Measurements from ENCODE around the gene ARL2BP. TPM values are rescaled to one million over a fixed set of nuclear protein-coding genes. Genes with fewer than 3 reads are reported as not detected.

The ARL2BP gene
- total RNA-seq, 1 experiment from 2014 or later: 32.6 TPM

DNA sequence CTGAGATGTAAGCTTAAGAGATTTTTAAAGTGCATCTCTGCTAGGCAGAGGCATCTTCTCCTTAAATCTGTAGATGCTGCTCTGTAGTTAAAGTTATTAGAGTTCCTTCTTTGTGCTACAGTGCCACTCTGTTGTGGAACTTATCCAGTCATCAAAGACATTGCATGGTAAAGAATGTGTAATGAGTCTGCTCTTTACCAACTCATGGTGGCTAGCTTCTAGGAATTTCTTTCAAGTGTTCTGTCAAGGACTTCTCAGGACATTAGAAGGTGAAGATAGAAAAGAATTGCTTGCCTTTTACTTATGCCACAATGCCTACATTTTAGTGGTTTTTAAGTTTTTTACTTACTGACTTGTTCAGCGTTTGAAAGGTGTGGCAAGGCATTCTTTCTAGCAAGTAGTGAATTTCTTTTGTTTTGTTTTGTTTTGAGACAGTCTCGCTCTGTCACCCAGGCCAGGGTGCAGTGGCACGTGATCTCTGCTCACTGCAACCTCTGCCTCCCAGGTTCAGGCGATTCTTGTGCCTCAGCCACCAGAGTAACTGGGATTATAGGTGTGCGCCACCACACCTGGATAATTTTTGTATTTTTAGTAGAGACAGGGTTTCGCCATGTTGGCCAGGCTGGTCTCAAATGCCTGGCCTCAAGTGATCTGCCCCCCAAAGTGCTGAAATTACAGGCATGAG is 20.3 kb upstream of the ARL2BP start:
- intact Hi-C loops (cut with micrococcal nuclease; ENCODE audit: unreplicated experiment): no loop called here
- DNase-seq: no peak
- Mint-ChIP-seq H3K27me3 (ENCODE audit: unreplicated experiment) (no peaks in the 10 kb centered on the region), H3K4me1 (ENCODE audit: low read depth, unreplicated experiment) (no peaks in the 10 kb centered on the region), H3K4me3 (ENCODE audit: low read depth, unreplicated experiment) (no peak overlapping the region), H3K36me3 (ENCODE audit: insufficient read depth, unreplicated experiment) (peaks cover 26% of the 10 kb centered on the region), H3K27ac (ENCODE audit: unreplicated experiment) (no peak overlapping the region), H3K9me3 (ENCODE audit: low read depth, unreplicated experiment) (peaks cover 3% of the 10 kb centered on the region)
- TF ChIP-seq, protein P1, sequence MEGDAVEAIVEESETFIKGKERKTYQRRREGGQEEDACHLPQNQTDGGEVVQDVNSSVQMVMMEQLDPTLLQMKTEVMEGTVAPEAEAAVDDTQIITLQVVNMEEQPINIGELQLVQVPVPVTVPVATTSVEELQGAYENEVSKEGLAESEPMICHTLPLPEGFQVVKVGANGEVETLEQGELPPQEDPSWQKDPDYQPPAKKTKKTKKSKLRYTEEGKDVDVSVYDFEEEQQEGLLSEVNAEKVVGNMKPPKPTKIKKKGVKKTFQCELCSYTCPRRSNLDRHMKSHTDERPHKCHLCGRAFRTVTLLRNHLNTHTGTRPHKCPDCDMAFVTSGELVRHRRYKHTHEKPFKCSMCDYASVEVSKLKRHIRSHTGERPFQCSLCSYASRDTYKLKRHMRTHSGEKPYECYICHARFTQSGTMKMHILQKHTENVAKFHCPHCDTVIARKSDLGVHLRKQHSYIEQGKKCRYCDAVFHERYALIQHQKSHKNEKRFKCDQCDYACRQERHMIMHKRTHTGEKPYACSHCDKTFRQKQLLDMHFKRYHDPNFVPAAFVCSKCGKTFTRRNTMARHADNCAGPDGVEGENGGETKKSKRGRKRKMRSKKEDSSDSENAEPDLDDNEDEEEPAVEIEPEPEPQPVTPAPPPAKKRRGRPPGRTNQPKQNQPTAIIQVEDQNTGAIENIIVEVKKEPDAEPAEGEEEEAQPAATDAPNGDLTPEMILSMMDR (IDR thresholded peaks at IDR 0.05; ENCODE audit: unreplicated experiment): no peak
- no TSS peak for BruUV-seq (replicated peaks)
- CTCF ChIA-PET: interaction anchor here (0.6 kb wide), 1 partner anchor 117 kb away, joined by 4 read pairs; no protein-coding TSS in a partner anchor

DNA sequence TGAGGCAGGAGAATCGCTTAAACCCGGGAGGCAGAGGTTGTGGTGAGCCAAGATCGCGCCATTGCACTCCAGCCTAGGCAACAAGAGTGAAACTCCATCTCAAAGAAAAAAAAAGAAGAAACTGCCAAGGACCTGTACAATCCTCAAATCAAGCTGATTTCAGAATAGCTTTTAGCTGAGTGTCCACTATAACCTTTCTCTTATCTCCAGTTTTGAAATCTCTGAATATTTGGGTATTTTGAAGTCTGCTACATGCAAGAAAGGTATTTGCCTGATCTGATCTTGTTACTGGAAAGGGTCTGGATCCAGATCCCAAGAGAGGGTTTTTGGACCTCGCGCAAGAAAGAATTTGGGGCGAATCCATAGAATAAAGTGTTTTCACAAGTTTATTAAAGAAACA is 19.1 kb upstream of the ARL2BP start:
- H3K27me3 Mint-ChIP-seq (ENCODE audit: unreplicated experiment): no peaks in the 10 kb centered on the region
- no peak overlapping the region for H3K27ac Mint-ChIP-seq (ENCODE audit: unreplicated experiment)
- intact Hi-C loops (cut with micrococcal nuclease; ENCODE audit: unreplicated experiment): no loop called here
- no peaks in the 10 kb centered on the region for H3K4me1 Mint-ChIP-seq (ENCODE audit: low read depth, unreplicated experiment)
- TF ChIP-seq, protein P1 (IDR thresholded peaks at IDR 0.05; ENCODE audit: unreplicated experiment): no peak
- CTCF ChIA-PET: no interaction called here
- H3K4me3 Mint-ChIP-seq (ENCODE audit: low read depth, unreplicated experiment): no peak overlapping the region
- no peak for DNase-seq
- H3K36me3 Mint-ChIP-seq (ENCODE audit: insufficient read depth, unreplicated experiment): peaks cover 28% of the 10 kb centered on the region
- H3K9me3 Mint-ChIP-seq (ENCODE audit: low read depth, unreplicated experiment): no peaks in the 10 kb centered on the region
- no TSS peak for BruUV-seq (replicated peaks)

DNA sequence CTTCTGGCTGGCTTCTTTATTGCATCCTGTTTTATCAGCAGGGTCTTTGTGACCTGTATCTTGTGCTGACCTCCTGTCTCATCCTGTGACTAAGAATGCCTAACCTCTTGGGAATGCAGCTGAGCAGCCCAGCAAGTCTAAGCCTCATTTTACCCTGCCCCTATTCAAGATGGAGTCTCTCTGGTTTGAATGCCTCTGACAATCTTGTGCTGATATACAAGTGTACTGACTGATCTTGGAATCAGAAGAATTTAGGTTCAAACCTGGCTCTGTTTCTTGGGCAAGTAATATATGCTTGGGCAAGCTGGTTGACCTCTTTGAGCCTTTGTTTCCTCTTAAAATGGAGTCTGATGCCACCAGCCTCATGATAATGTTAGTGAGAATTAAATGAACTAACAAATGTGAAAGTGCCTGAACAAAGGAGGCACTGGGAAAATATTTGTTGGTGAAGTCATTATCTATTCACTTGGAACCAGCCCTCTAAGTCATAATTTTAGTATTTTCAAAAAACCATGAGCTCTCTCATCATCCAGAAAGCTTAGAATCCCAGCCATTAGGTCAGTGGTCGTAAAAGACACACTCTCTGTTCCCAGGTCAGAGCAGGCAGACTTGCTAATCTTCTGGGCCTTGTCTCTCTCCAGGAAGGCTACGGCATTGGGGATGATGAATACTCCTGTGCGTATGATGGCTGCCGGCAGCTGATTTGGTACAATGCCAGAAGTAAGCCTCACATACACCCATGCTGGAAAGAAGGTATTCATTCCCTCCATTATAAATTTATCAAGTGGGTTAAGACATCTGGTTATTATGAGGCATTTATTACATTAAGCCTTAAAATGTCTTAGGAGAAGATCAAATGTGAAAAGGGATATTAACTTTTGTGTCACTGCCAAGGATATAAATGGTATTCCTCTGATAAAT is 18.1 kb upstream of the ARL2BP start:
- TF ChIP-seq, protein P1 (IDR thresholded peaks at IDR 0.05; ENCODE audit: unreplicated experiment): no peak
- Mint-ChIP-seq H3K9me3 (ENCODE audit: low read depth, unreplicated experiment) (no peaks in the 10 kb centered on the region), H3K36me3 (ENCODE audit: insufficient read depth, unreplicated experiment) (peaks cover 33% of the 10 kb centered on the region), H3K27me3 (ENCODE audit: unreplicated experiment) (no peaks in the 10 kb centered on the region), H3K27ac (ENCODE audit: unreplicated experiment) (no peak overlapping the region), H3K4me3 (ENCODE audit: low read depth, unreplicated experiment) (no peak overlapping the region), H3K4me1 (ENCODE audit: low read depth, unreplicated experiment) (no peaks in the 10 kb centered on the region)
- DNase-seq: no peak
- CTCF ChIA-PET: no interaction called here
- BruUV-seq (replicated peaks): no TSS peak
- intact Hi-C loops (cut with micrococcal nuclease; ENCODE audit: unreplicated experiment): no loop called here

DNA sequence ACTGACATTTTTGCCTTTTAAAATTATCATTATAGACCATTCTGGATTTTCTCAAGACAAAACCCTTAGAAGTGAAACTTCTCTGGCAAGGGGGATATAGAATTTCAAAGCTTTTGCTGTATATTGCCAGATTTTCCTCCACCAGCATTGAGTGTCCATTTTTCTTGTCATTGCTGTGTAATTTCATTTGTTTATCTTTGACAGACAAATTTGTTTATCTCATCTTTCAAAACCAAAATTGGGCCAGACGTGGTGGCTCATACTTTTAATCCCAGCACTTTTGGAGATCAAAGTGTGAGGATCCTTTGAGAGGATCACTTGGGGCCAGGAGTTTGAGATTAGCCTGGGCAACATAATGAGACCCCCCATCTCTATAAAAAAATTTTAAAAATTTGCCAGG is 16.0 kb upstream of the ARL2BP start:
- no TSS peak for BruUV-seq (replicated peaks)
- no peak for DNase-seq
- TF ChIP-seq, protein P1 (IDR thresholded peaks at IDR 0.05; ENCODE audit: unreplicated experiment): no peak
- H3K36me3 Mint-ChIP-seq (ENCODE audit: insufficient read depth, unreplicated experiment): peaks cover 43% of the 10 kb centered on the region
- H3K4me3 Mint-ChIP-seq (ENCODE audit: low read depth, unreplicated experiment): no peak overlapping the region
- H3K27me3 Mint-ChIP-seq (ENCODE audit: unreplicated experiment): no peaks in the 10 kb centered on the region
- CTCF ChIA-PET: interaction anchor here (0.6 kb wide), 1 partner anchor 122 kb away, joined by 7 read pairs; no protein-coding TSS in a partner anchor
- no peaks in the 10 kb centered on the region for H3K4me1 Mint-ChIP-seq (ENCODE audit: low read depth, unreplicated experiment)
- intact Hi-C loops (cut with micrococcal nuclease; ENCODE audit: unreplicated experiment): no loop called here
- H3K27ac Mint-ChIP-seq (ENCODE audit: unreplicated experiment): no peak overlapping the region
- no peaks in the 10 kb centered on the region for H3K9me3 Mint-ChIP-seq (ENCODE audit: low read depth, unreplicated experiment)

All from Calu3 (cell line).